Lower leg skin (tissue), 3 donors: ENCODE measurements around the gene PRODH.
"Not testable (repeated sequence)": the region's sequence is repeated elsewhere in the genome, so short reads cannot be mapped to it uniquely, and the experiment has no call there.

Experiments
- CTCF ChIP-seq, 3 donors: fragments of 450-650 bp; IDR thresholded peaks; one replicate each; pipeline ENCODE4 v1.5.1; 2016; ENCODE audit warnings: antibody characterized with exemption in 3 of 3, mild to moderate bottlenecking in 3 of 3, moderate library complexity in 2 of 3
- POLR2A ChIP-seq, 2 donors: fragments of 450-650 bp; IDR thresholded peaks; one replicate each; pipeline ENCODE4 v1.6.1; 2016 to 2017; ENCODE audit warnings: antibody characterized with exemption in 2 of 2, mild to moderate bottlenecking in 1 of 2, moderate library complexity in 1 of 2

GRCh38 chr22:18964501-18965265, 28.6 kb upstream of the PRODH start:
- not testable (repeated sequence) for TF ChIP-seq POLR2A, CTCF (IDR thresholded peaks at IDR 0.05)
